Natural killer cell treated with Interleukin-12 subunit alpha and Interleukin-12 subunit beta and Interleukin-15 and Interleukin-18, amount 100 ng/mL, for 72 hours (primary cell): ENCODE data around the gene GZMM. TPM values are rescaled to one million over a fixed set of nuclear protein-coding genes. Genes with fewer than 3 reads are reported as not detected.
A peak's percentile ranks its signal among the peaks of the same experiment; 100 is the strongest.

Source experiments
- ATAC-seq, 2 donors: fragments of 150-1000 bp; cut with Tn5 transposase in 1 of 2; sonication (Bioruptor Pico), chemical (Tn5 transposase) in 1 of 2; 2 replicates each; pipeline ENCODE4 v1.10.0; 2021
- DNase-seq: peaks from one replicate; pipeline ENCODE4 v3.0.0; 2022; ENCODE audit warnings: low spot score
- H3K27ac Mint-ChIP-seq, 2 donors: 1 replicate in 1 of 2; 2 replicates in 1 of 2; pipeline ENCODE4 v1.8.0; 2022; ENCODE audit warnings: mixed read lengths in 2 of 2, mild to moderate bottlenecking in 1 of 2, moderate library complexity in 1 of 2
- H3K27me3 Mint-ChIP-seq, 2 donors: 1 replicate in 1 of 2; 2 replicates in 1 of 2; pipeline ENCODE4 v1.8.0; 2022; ENCODE audit warnings: mixed read lengths in 2 of 2
- H3K36me3 Mint-ChIP-seq: one replicate; pipeline ENCODE4 v1.8.0; 2022; ENCODE audit warnings: mixed read lengths
- H3K4me1 Mint-ChIP-seq, 2 donors: 1 replicate in 1 of 2; 2 replicates in 1 of 2; pipeline ENCODE4 v1.8.0; 2022; ENCODE audit warnings: low read depth in 2 of 2, mixed read lengths in 2 of 2, mild to moderate bottlenecking in 1 of 2
- H3K4me3 Mint-ChIP-seq: one replicate; pipeline ENCODE4 v1.8.0; 2022; ENCODE audit warnings: mixed read lengths
- H3K9me3 Mint-ChIP-seq: 2 replicates; pipeline ENCODE4 v1.8.0; 2022; ENCODE audit warnings: mixed read lengths
- total RNA-seq, 2 donors: library from RNA; stranded (reverse); gene quantifications; one replicate each; pipeline ENCODE4 v1.2.3, GENCODE V29; 2022

GZMM gene
- total RNA-seq, 2 donors from 2014 or later: 34.5 to 49.7 TPM

DNA sequence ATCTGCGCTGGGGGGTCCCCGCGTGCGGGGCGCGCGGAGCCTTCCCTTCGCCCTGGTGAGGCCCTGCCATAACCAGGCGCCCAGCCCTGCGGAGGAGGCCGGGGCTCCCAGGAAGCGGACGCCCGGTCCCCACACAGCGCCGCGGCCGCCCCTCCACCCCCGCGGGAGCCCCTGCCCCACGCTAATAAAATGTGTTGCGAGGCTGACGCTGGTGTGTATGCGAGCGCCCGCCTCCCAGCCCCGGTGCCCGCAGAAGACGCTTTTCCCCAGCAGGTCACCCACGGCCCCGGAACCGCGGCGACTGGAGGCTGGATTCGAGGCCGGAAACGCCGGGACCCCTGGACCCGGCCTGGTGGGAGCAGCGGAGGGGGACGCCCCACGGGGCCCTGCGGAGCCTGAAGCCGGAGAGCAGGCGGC lies 24.4 kb upstream of the GZMM start:
- H3K27me3 Mint-ChIP-seq: no peaks in the 10 kb centered on the region
- no peaks in the 10 kb centered on the region for H3K36me3 Mint-ChIP-seq
- ATAC-seq: peak in 1 of 2 donors; percentile 33
- DNase-seq: peak; percentile 60
- H3K9me3 Mint-ChIP-seq: no peaks in the 10 kb centered on the region
- H3K27ac Mint-ChIP-seq: no peak overlapping the region
- no peak overlapping the region for H3K4me3 Mint-ChIP-seq
- peaks cover 4 to 7% of the 10 kb centered on the region in 2 donors for H3K4me1 Mint-ChIP-seq

DNA sequence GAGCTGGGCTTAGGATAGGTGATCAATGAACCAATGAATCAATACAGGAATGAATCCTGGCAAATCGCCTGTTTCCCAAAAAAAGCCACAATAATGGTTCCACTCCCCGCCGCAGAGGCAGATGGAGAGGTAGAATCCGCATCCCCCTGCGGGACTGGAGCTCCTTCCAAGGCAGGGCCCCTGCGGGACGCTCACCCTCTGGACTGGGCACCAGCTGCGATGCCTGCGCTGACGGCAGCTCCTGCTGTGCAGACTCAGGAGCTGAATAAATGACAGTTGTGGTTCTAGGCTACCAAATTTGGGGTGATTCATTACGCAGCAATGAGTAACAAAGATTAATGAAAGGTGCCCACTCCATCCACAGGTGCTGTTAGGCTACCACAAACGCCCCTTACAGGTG lies 21.1 kb upstream of the GZMM start:
- Mint-ChIP-seq H3K27me3 (no peaks in the 10 kb centered on the region), H3K9me3 (no peaks in the 10 kb centered on the region), H3K4me1 (no peaks in the 10 kb centered on the region), H3K4me3 (no peak overlapping the region), H3K36me3 (no peaks in the 10 kb centered on the region), H3K27ac (no peak overlapping the region)
- DNase-seq: no peak
- no peak for ATAC-seq

DNA sequence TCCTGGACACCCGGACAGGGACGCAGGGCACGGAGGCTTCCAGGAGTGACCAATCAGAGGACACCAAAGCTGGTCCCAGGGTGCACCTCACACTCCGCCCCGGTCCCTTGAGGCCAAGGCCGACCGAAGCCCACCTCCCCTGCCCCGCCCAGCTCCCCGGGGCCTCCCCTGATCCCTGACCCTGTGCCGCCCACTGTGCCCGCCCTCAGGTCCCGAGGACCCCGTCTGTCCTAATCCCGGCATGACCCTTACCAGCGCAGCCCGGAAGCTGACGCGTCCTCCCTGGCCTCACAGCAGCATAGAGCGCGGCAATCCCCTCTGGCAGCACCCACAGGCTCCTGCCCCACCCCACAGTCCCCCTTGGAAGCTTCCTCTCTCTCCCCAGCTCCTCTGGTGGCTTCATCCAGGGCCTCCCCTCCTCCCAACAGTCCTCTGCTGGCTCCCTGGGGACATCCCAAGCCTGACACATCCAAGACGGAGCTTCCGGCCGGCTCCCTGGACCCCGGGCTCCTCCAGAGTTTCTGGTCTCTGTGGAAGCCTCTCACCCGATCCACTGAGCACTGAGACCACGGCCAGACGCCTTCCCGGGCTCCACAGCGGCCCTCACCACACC lies 19.7 kb upstream of the GZMM start:
- H3K27ac Mint-ChIP-seq: no peak overlapping the region
- DNase-seq (no peak), ATAC-seq (peak; percentile 36 to 43)
- no peaks in the 10 kb centered on the region for H3K9me3 Mint-ChIP-seq
- no peaks in the 10 kb centered on the region for H3K4me1 Mint-ChIP-seq
- H3K27me3 Mint-ChIP-seq: no peaks in the 10 kb centered on the region
- no peak overlapping the region for H3K4me3 Mint-ChIP-seq
- H3K36me3 Mint-ChIP-seq: no peaks in the 10 kb centered on the region

DNA sequence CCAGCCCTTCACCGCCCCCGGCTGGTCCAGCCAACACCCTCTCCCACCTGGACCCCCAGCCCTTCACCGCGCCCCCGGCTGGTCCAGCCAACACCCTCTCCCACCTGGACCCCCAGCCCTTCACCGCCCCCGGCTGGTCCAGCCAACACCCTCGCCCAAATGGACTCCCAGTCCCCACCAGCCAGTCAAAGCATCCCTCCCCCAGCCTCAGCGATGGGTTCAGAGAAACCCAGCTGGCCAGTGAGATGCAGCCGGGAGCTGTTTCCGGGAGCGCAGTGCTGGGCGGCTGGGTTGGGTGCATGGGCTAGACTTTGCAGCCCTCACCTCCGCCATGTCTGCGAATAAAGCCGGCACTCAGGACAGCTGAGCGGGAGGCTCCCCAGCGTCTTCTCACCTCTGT lies 18.8 kb upstream of the GZMM start:
- Mint-ChIP-seq H3K4me3 (no peak overlapping the region), H3K9me3 (no peaks in the 10 kb centered on the region), H3K27ac (no peak overlapping the region), H3K4me1 (peaks cover 0 to under 1% of the 10 kb centered on the region in 2 donors), H3K36me3 (no peaks in the 10 kb centered on the region), H3K27me3 (no peaks in the 10 kb centered on the region)
- ATAC-seq (no peak), DNase-seq (no peak)

DNA sequence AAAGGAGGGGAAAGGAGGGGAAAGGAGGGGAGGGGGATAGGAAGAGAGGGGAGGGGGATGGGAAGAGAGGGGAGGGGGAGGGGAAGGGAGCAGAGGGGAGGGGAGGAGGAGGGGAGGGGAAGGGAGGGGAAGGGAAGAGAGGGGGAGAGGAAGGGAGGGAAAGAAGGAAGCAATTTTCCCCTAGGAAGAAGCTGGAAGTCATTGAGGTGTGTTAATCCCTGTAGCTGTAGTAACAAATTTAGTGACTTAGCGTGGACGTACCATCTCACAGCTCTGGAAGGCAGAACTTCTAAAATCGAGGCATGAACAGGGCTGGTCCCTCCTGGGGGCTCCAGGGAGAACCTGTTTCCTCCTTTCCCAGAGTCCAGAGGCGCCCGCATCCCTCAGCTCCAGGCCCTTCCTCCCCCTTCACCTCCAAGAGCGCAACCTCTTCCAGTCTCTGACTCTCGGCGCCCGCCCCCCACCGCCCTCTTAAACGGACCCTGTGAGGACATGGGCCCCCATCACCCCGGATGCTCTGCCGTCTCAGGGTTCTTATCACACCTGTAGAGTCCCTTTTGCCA lies 17.9 kb upstream of the GZMM start:
- ATAC-seq: no peak
- Mint-ChIP-seq H3K4me1 (peaks cover 0 to 3% of the 10 kb centered on the region in 2 donors), H3K4me3 (no peak overlapping the region), H3K36me3 (no peaks in the 10 kb centered on the region), H3K27me3 (no peaks in the 10 kb centered on the region), H3K9me3 (no peaks in the 10 kb centered on the region), H3K27ac (no peak overlapping the region)
- no peak for DNase-seq

DNA sequence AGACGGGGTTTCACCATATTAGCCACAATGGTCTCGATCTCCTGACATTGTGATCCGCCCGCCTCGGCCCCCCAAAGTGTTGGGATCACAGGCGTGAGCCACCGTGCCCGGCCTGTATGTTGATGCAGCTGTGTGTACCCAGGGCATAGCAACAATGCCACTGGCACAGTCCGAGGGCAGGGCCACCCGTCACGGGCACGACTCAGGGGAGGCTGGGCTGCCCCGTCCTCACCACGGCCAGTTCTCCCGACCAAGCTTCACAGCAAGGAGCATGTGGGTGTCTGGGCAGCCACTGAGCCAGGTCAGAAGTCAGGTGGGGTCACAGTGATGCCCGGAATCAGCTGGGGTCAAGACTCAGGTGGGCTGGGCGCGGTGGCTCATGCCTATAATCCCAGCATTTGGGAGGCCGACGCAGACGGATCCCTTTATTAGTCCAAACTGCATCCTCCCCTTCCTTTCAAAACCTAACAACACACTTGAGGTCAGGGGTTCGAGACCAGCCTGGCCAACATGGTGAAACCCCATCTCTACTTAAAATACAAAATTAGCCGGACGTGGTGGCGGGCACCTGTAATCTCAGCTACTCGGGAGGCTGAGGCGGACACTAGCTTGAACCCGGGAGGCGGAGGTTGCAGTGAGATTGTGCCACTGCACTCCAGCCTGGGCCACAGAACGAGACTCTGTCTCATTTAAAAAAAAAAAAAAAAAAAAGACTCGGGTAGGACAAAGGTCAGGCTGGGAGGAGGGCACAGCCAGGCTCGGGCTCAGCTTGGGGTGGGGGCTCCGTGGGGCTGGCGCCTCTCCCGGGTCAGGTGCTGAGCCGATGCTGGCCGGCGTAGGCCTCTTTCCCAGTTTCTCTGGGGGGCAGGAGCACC lies 13.5 kb upstream of the GZMM start:
- DNase-seq: peak; percentile 54
- Mint-ChIP-seq H3K4me1 (peaks cover 9 to 12% of the 10 kb centered on the region in 2 donors), H3K36me3 (no peaks in the 10 kb centered on the region), H3K27me3 (no peaks in the 10 kb centered on the region), H3K9me3 (no peaks in the 10 kb centered on the region), H3K4me3 (peak overlapping the region; percentile 78), H3K27ac (peak overlapping the region in 1 of 2 donors; percentile 39)
- ATAC-seq: no peak

DNA sequence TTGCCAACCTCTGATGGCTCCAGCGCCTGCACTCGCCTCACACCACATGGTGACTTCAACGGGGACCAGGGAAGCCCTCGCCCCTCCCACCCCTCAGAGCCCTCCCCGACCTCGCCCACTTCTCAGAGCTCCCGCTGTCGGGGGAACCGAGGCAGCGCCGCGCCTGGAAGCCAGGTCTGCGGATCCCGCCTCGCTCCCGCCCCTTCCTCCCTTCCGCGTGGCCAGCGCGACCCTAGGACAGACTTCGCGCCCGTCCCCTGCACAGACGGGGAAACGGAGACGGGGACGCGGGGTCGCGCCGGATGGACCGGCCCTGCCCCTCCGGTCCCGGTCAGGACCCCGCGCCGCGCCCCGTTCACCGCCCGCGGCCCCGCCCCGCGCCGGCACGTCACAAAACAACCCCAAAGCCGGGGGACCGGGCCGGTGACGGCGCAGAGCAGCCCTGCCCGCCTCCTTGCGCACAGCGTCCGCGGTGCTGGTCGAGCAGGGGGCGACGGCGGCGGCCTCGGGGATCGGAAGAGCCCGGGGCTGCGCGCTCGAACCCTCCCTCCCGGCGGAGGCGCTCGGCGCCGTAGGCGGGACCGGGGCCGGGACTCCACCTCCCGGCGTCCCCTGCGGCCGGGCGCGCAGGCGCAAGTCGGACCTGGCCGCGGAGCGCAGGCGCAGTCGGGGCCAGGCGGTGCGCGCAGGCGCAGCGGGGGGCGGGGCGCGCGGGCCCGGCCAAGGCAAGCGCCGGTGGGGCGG lies 12.7 kb upstream of the GZMM start:
- no peaks in the 10 kb centered on the region for H3K36me3 Mint-ChIP-seq
- H3K4me3 Mint-ChIP-seq: peak overlapping the region; percentile 78
- H3K4me1 Mint-ChIP-seq: peaks cover 9 to 12% of the 10 kb centered on the region in 2 donors
- no peaks in the 10 kb centered on the region for H3K27me3 Mint-ChIP-seq
- DNase-seq (peak; percentile 91), ATAC-seq (peak; percentile 89 to 90)
- H3K9me3 Mint-ChIP-seq: no peaks in the 10 kb centered on the region
- peak overlapping the region in 1 of 2 donors; percentile 39 for H3K27ac Mint-ChIP-seq

DNA sequence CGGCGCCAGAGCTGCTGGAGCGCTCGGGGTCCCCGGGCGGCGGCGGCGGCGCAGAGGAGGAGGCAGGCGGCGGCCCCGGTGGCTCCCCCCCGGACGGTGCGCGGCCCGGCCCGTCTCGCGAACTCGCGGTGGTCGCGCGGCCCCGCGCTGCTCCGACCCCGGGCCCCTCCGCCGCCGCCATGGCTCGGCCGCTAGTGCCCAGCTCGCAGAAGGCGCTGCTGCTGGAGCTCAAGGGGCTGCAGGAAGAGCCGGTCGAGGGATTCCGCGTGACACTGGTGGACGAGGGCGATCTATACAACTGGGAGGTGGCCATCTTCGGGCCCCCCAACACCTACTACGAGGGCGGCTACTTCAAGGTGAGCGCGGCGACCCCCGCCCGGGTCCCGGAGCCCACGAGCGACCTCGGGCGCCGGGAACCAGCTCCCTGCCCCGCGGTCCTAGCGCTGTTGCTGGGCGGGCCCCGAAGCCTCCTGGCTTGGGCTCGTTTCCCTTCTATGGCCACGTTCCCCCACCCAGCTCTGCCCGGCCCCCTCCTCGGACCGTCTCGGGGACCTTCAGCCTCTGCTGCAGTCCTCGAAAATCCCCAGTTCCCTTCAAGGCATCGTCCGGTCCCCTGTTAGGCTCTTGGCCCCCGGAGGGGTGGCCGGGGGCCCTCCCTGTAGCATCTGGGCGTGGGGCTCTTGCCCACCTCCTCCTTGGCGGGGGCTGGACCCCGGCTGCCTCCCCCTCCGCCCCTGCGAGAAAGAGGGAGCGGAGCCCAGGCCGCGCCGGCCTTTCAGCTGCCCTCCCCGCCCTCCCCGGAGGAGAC lies 11.9 kb upstream of the GZMM start, which contains the start of gene CDC34:
CDC34 (plus strand) TSS at position 8 of the 808 bp plus-strand sequence; CDS start at position 180, 172 bp downstream.
- peak within 1 kb of the TSS; percentile 39 to 83 for H3K27ac Mint-ChIP-seq
- H3K36me3 Mint-ChIP-seq: no peaks in the 10 kb centered on the region
- no peaks in the 10 kb centered on the region for H3K9me3 Mint-ChIP-seq
- H3K4me3 Mint-ChIP-seq: peak within 1 kb of the TSS; percentile 85
- DNase-seq (no peak), ATAC-seq (no peak)
- peaks cover 9 to 12% of the 10 kb centered on the region in 2 donors for H3K4me1 Mint-ChIP-seq
- H3K27me3 Mint-ChIP-seq: no peaks in the 10 kb centered on the region

DNA sequence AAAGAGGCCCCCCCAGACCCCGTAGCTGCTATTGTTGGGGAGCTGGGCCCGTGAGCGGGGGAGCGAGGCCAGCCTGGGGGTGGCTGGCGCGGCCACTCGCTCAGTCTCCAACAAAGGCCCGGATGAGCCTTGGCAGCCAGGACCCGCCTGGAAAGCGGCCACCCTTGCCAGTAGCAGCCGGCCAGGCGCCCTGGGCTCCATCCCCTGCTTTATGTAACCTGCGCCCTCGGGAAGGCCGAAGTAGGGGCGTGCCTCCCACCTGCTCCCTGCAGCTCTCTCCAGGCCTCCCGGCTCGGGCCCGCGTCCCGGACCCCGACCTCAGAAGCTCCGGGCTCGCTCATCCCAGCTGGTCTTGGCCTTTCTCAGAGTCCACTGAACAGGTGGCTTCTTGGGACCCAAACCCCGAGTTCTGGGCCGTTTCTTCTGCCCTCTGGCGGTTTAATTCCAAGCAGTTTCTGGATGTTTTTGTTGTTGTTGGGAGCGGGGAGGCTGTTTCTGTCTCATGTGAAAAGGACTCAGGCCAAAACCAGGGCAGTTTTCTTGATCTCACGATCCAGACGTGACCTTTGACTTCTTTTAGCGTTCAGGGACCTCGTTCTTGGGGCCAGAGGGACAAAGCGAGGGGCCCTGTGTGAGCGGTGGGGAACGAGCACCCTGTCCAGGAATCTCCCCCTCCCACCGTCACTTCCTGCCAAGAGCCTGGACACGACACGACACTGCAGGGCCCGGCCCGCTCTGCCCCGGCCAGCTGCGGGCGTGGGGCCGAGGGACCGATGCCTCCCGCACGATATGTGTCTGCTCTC lies 11.1 kb upstream of the GZMM start:
- Mint-ChIP-seq H3K9me3 (no peaks in the 10 kb centered on the region), H3K4me1 (peaks cover 9 to 12% of the 10 kb centered on the region in 2 donors), H3K36me3 (no peaks in the 10 kb centered on the region), H3K4me3 (peak overlapping the region; percentile 85), H3K27ac (peak overlapping the region; percentile 34 to 83), H3K27me3 (no peaks in the 10 kb centered on the region)
- peak in 1 of 2 donors; percentile 38 for ATAC-seq
- DNase-seq: no peak

DNA sequence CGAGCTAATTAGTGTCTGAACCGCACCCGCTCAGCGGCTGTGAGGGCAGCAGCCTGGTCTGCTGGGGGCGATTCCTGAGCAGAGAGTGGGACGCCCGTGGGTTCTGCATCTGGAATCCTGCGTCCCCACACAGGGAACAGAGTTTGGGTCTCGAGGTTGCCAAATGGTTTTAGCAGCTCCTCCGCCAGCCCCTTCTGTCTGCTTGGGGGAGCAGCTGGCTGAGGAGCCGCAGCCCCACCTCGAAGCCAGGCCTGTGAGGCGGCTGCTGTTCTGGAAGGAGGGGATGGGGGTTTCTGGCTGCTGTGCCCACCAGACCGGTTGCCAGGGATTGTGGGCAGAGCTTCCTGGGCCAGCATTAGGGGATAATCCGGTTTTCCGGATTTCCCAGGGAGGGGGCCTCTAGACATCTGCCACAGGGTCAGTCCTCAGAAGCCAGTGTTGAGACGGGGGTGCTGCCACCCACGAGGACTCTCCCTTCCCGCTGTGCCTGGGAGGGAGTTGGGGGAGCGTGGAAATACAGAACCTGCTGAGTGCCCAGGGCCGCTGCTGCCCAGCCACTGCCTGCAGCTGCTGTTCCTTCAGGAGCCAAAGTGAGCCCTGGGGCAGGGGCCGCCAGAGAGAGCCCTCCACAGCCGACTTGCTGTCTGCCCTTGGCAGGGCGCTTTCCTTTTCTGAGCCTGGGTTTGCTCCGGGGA lies 10.3 kb upstream of the GZMM start:
- Mint-ChIP-seq H3K4me1 (peaks cover 9 to 16% of the 10 kb centered on the region in 2 donors), H3K27me3 (no peaks in the 10 kb centered on the region), H3K27ac (peak overlapping the region; percentile 34 to 83), H3K36me3 (no peaks in the 10 kb centered on the region), H3K4me3 (peak overlapping the region; percentile 85), H3K9me3 (no peaks in the 10 kb centered on the region)
- no peak for ATAC-seq
- DNase-seq: no peak

DNA sequence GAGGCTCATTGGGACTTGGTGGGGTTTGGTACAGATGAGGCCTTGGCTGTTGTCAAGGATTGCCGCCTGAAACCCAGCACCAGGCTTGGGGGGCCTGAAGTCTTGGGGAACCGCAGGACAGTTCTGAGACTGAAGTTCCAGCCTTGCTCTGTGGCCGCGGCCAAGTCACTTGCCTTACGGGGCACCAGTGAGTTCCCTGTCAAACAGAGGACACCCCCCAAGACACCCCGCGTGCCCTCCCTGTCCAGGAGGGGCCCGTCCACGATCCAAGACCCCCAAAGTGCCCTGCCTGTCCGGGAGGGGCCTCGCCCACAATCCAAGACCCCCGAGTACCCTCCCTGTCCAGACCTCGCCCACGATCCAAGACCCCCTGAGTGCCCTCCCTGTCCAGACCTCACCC lies 9.8 kb upstream of the GZMM start:
- Mint-ChIP-seq H3K4me1 (peaks cover 9 to 17% of the 10 kb centered on the region in 2 donors), H3K9me3 (no peaks in the 10 kb centered on the region), H3K27ac (no peak overlapping the region), H3K4me3 (peak overlapping the region; percentile 85), H3K27me3 (no peaks in the 10 kb centered on the region), H3K36me3 (no peaks in the 10 kb centered on the region)
- no peak for ATAC-seq
- DNase-seq: no peak
